ENCODE results near the gene ADAMTSL3. TPM values are rescaled to one million over a fixed set of nuclear protein-coding genes. Genes with fewer than 3 reads are reported as not detected.

The ADAMTSL3 gene
- total RNA-seq, 1 experiment from 2014 or later, result 0.05 TPM

GRCh38 chr15:83605111-83605945 is 48.6 kb upstream of the ADAMTSL3 start (continued):
- no peak for TF ChIP-seq ZFX (IDR thresholded peaks at IDR 0.05)
- no peak for TF ChIP-seq SP1 (IDR thresholded peaks at IDR 0.05; ENCODE audit: low read depth)
- no peak for TF ChIP-seq RAD21 (IDR thresholded peaks at IDR 0.05; ENCODE audit: low read depth)
- TF ChIP-seq SIN3A (IDR thresholded peaks at IDR 0.05; ENCODE audit: low read depth), result no peak

GRCh38 chr15:83610132-83610531 is 43.8 kb upstream of the ADAMTSL3 start:
- Histone ChIP-seq H4K20me1 (ENCODE audit: insufficient read depth) (no peaks in the 10 kb centered on the region), H3K9ac (ENCODE audit: low read length) (no peak overlapping the region), H2AFZ (ENCODE audit: low read depth, low read length, poor library complexity, severe bottlenecking) (no peak overlapping the region), H3K79me2 (ENCODE audit: insufficient read depth, low read length) (no peaks in the 10 kb centered on the region), H3K4me3 (replicated peaks in 1 of 2; ENCODE audit: low read depth in 1 of 2, low read length in 2 of 2) (no peak overlapping the region), H3K27ac (ENCODE audit: low read depth, low read length) (no peak overlapping the region), H3K27me3 (ENCODE audit: insufficient read depth, low read length) (0 out of 2 replicates have a peak, but pooled peaks cover 3% of the 10 kb centered on the region), H3K36me3 (ENCODE audit: control insufficient read depth in 1 of 2, insufficient read depth in 2 of 2, low read length in 2 of 2) (no peaks in the 10 kb centered on the region), H3K4me1 (ENCODE audit: control insufficient read depth in 1 of 2, insufficient read depth in 2 of 2, low read length in 2 of 2) (no peaks in the 10 kb centered on the region), H3K9me3 (ENCODE audit: control insufficient read depth in 1 of 2, insufficient read depth in 1 of 2, low read depth in 1 of 2, low read length in 2 of 2) (no peaks in the 10 kb centered on the region), H3K4me2 (ENCODE audit: low read length) (no peak overlapping the region), H3K9me2 (ENCODE audit: insufficient read depth) (no peaks in the 10 kb centered on the region)
- intact Hi-C loops (cut with micrococcal nuclease), result no loop called here
- ChIA-PET CTCF (no interaction called here), POLR2A (no interaction called here), RAD21 (ENCODE audit: low non-redundant PET in 1 of 2, low total read pairs in 2 of 2, uncharacterized antibody in 2 of 2, unreplicated experiment in 2 of 2) (no interaction called here)
- no TSS peak for BruUV-seq (replicated peaks)
- no peak for TF ChIP-seq ATF3 (IDR thresholded peaks at IDR 0.05)
- TF ChIP-seq FOSL1 (IDR thresholded peaks at IDR 0.05; ENCODE audit: low read depth), result no peak
- TF ChIP-seq RAD21 (IDR thresholded peaks at IDR 0.05; ENCODE audit: low read depth), result no peak
- TF ChIP-seq POLR2A (IDR thresholded peaks at IDR 0.05; ENCODE audit: borderline replicate concordance, extremely low read depth, insufficient read depth, insufficient read length), result no peak
- TF ChIP-seq SRF (IDR thresholded peaks at IDR 0.05; ENCODE audit: low read depth), result no peak
- no peak for TF ChIP-seq ZFX (IDR thresholded peaks at IDR 0.05)
- TF ChIP-seq JUND (IDR thresholded peaks at IDR 0.05), result no peak
- no peak for TF ChIP-seq EZH2 (IDR thresholded peaks at IDR 0.05)
- no peak for TF ChIP-seq ZBTB33 (IDR thresholded peaks at IDR 0.05; ENCODE audit: extremely low read depth, insufficient replicate concordance, low read length)
- no peak for TF ChIP-seq EGR1 (IDR thresholded peaks at IDR 0.05; ENCODE audit: low read depth)
- ATAC-seq (no peak), DNase-seq (ENCODE audit: low read depth, low spot score) (no peak)

Data from HCT116 (cell line).